NCI-H510A (cell line): ENCODE data around the gene RAB26.

Experiments
- DNase-seq: peaks from one replicate; lab custom pipeline; 2025; lab: John Stamatoyannopoulos, UW

RAB26 gene

GRCh38 chr16:2178321-2179106 lies 30.1 kb downstream of the RAB26 start:
- no peak for DNase-seq

- no peak for DNase-seq
Observed at GRCh38 chr16:2179107-2179501, 30.7 kb downstream of the RAB26 start.

GRCh38 chr16:2179576-2179975 lies 31.2 kb downstream of the RAB26 start:
- no peak for DNase-seq

GRCh38 chr16:2180461-2180860 lies 32.0 kb downstream of the RAB26 start:
- DNase-seq = no peak

DNA sequence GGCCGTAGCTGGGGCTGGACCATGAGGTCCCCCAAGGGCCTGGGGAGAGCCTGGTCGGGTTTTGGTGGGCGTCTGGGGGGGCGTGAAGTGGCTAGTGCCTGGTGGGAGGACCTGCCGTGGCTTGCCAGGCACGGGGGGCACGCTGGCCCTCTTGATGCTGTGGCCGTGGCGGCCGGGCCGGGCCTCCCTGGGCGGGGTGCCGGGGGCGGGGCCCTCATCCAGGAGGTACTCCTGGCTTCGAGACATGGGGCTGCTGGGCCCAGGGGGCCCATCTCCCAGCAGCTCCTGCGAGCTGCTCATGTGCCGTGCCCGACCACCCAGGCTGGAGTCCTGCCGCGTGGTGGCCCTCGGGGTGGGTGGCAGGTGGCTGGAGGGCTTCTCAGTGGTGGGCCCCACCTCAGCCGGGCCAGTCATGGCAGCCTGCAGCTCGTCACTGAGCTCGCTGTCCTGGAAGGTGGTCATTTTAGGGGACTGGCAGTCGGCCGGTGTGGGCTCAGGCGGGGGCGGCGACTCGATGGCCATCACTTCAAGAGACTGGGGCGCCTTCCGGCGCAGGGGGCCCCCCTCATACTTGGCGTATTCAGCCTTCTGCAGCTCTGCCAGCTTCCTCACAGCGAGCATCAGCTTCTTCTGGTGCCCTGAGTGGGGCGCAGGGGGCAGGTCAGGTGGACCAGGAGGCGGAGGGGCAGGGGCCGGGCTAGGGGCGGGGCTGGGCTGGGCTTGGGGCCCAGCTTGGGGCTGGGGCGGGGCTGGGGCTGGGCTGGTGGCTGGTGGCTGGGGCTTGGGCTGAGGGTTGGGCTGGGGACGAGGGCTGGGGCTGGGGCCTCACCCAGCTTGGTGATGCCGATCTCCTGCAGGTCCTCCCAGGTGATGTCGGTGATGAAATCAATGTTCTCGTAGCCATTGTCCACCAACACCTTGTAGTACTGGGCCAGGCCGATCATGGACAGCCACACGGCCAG lies 32.8 kb downstream of the RAB26 start:
- no peak for DNase-seq

GRCh38 chr16:2181952-2182351 lies 33.5 kb downstream of the RAB26 start:
- no peak for DNase-seq

DNA sequence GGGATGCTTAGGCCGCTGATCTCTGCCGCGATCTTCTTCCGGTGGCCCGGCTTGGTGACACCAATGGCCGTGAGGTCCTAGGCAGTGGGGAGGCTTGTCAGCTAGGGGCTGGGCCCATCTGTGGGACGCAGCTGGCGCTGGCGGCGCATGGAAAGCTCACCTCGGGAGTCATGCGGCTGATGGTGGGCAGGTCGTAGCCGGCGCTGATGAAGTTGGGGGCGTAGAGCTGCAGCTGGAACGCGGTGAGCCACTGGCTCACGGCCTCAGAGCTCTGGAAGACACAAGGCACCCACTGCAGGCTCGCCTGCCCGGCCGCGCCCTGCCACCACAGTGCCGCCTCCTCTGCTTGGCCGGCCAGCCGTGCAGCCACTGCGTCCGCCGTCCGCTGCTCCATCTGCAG lies 35.2 kb downstream of the RAB26 start:
- DNase-seq = no peak

DNA sequence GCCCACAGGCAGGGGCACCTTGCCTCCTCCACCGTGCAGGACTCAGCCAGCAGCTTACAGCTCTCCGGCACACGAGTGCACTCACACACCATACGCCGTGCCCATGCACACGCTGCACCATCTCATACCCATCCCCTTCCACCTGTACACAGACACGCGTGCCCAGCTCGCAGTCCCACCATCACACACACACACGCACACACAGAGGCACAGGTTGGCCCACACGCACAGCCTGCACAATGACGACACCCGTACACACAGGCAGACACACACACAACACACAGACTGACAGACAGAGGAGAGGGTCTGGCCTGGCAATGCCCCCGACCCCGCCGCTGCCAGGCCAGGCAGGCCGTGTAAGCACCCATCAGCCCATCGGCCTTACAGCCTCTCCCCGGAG lies 35.9 kb downstream of the RAB26 start:
- DNase-seq = no peak

- DNase-seq = no peak
Observed at GRCh38 chr16:2184962-2185361, 36.5 kb downstream of the RAB26 start.

DNA sequence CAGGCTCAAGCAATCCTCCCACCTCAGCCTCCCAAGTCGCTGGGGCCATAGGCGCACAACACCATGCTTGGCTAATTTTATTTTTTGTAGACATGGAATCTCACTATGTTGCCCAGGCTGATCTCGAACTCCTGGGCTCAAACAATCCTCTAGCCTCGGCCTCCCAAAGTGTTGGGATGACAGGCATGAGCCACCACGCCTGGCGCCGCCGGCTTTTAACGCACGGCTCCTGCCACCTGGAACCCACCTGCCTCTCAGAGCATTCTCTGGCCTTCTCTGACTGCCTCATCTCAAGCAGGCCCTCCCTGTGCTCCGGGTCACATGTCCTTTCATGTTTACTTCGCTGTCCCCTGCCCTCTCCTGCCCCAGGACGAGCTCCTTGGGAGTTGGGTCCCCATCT lies 37.6 kb downstream of the RAB26 start:
- DNase-seq = no peak

GRCh38 chr16:2186505-2186904 lies 38.1 kb downstream of the RAB26 start:
- no peak for DNase-seq

GRCh38 chr16:2187212-2187611 lies 38.8 kb downstream of the RAB26 start:
- DNase-seq = no peak

DNA sequence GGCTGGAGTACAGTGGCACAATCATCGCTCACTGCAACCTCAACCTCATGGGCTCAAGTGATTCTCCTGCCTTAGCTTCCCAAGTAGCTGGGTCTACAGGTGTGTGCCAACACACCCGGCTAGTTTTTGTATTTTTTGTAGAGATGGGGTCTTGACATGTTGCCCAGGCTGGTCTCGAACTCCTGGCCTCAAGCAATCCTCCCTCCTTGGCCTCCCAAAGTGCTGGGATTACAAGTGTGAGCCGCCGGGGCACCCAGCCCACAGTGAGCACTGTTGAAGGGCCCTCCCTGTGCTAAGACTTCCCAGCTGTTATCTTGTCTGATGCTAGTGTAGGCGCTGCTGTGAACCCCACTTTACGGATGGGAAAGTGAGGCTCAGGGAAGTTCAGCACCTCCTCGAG lies 40.0 kb downstream of the RAB26 start:
- DNase-seq = no peak

DNA sequence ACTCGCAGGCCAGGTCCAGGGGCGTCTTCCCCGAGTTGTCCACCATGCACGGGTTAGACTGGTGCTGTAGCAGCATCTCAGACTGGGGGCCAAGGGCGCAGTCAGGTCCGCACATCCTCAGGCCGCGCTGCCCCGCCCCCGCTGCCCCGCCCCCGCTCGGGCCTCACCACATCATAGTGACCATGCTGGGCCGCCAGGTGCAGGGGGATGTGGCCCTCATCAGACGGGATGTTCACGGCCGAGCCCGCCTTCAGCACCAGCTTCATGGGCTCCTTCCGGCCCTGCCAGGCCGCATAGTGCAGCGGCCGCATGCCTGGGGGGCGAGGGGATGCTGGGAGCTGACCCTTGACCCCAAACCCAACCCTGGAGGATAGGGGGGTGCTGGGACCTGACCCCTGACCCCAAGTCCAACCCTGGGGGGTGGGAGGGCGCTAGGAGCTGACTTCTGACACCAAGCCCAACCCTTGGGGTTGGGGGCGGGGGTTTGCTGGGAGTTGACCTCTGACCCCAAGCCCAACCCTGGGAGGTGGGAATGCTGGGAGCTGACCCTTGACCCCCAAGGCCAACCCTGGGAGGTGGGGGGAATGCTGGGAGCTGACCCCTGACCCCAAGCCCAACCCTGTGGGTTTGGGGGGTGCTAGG lies 40.9 kb downstream of the RAB26 start:
- DNase-seq = no peak

DNA sequence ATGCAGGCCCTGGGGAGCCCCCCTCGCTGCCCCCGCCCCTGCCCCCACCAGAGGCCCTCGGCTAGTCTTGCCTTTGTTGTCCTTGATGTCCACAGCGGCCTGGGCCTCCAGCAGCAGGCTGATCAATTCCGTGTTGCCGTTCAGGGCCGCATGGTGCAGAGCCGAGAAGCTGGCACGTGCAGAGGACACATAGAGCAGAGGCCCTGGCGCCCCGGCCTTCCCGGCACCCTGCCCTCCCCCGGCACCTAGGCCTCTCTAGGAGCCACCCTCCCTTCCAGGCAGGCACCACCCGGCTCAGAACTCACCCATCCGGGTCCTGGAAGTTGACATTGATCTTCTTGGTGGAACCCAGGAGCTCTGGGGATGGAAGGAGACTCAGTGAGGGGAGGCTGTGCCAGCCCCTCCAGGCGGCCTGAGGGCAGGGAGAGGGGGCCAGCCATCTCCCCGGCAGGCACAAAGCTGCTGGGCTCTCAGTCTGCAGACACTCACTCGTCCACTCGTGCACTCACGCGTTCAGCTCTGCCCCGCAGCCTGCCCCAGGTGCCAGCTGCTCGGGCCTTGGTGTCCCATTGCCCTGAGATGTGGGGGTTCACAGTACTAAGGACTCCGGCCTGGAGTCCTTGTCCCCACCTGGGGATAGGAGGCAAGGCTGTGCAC lies 41.7 kb downstream of the RAB26 start:
- no peak for DNase-seq

DNA sequence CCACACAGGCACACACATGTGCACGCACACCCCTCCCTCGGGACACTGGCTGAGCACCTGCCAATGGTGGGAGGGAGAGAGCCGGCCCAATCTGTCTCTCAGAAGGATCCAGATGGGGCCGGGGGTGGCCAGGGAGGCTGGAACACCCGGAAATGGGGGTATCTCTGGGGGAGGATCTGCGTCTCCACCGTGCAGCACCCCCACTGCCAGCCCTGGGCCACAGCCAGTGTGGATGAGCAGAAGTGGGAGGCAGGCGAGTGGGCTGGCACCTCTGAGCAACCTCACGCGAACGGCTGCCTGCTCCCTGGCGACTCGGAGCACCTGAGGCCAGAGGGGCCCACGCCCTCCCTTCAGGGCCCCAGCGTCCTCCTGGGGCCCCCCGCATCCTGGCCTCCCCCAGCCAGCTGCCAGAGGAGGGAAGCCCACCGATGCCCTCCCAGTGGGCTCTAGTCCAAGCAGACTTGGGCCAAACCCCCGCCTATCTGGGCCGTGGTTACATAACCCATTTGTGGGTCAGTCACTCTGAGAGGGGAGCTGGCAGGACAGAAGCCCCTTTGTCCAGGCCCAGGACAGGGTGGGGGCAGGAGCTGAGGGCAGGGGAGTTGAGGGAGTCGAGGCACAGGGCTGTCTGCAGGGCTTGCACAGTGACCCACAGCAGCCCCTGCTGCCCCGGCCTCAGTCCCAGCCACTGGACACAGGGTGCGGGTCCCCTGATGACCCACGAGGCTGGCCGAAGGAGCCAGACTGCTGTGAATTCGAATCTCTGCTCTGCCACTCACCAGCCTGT lies 42.4 kb downstream of the RAB26 start:
- no peak for DNase-seq

DNA sequence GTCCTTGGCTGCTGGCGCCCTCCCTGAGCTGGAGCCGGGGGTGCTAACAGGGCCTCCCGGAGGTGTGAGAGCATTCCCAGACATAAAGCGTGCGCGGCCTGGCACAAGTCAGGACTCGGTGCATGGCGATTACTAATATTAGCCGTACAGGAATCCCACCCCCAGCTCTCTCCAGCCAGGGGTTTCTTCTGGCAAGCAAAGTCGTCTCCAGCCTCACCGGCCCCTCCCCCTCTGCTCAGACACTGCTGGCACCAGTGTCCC lies 43.0 kb downstream of the RAB26 start:
- DNase-seq = no peak

- DNase-seq = no peak
Observed at GRCh38 chr16:2194166-2194834, 45.9 kb downstream of the RAB26 start.

GRCh38 chr16:2194852-2195321 lies 46.5 kb downstream of the RAB26 start:
- DNase-seq = no peak

DNA sequence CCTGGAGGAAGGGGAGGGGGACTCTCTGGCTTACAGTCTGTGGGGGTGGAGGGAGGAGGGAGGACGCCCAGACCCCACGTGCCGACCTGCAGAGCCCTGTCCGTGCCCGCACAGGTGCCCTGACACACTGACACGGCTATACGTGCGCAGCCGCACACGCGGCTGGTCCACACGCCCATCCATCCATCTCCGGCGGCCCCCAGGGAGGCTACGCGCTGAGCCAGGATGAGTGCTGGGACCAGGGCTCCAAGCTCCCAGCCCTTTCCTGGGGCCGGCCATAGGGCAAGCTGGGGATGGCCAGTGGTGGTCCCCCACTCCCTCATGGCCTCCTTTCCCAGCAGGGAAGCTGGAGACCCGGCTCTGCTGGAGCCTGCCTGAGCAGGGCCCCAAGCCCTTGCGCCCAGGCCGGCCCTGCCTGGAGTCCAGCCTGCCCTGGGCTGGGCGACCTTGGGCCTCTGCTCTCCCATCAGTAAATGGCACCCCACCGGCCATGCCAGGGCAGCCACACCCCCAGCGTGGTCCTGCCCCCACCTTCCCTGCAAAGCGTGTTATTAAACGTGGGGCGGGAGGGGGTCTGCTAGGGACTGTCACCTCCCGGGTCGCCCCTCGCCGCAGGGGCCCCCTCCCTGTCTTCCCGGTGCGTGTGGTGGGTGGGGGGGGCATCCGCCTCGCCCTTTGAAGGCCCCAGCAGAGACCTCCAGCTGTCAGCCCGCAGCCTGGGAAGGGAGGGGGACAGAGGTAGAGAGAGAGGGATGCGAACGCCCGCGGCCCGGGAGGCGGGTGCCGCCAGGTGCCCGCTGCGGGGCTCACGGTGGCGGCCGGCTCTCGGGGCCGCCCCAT lies 47.1 kb downstream of the RAB26 start:
- DNase-seq = no peak
